SK-N-SH (cell line): ENCODE data around the gene GNAT1. TPM values are rescaled to one million over a fixed set of nuclear protein-coding genes. Genes with fewer than 3 reads are reported as not detected.

Experiments used
- CTCF ChIA-PET: fragments of 300-600, 350-600 bp; formaldehyde crosslinking; extraction: SDS; loops from one replicate; lab custom pipeline; 2021; lab: Yijun Ruan, JAX
- POLR2A ChIA-PET: fragments of 350-600 bp; sonication (Branson Sonifier 250); formaldehyde crosslinking; extraction: SDS; loops from one replicate; lab custom pipeline; 2020; ENCODE audit warnings: antibody characterized with exemption, inconsistent platforms; lab: Yijun Ruan, JAX
- DNase-seq: peaks from one replicate; pipeline ENCODE4 v3.0.0; 2012
- H2AFZ ChIP-seq: fragments of 200-600 bp; sonication (generic); 2 replicates; pipeline ENCODE4 v1.8.1; 2016; ENCODE audit warnings: antibody characterized with exemption, mild to moderate bottlenecking, low read depth
- H3F3A ChIP-seq: fragments of 200-600 bp; sonication (generic); replicated peaks from 2 replicates; pipeline ENCODE3; 2016; ENCODE audit warnings: antibody characterized with exemption, mild to moderate bottlenecking; ENCODE audit not compliant: insufficient read depth
- H3K27ac ChIP-seq, 2 experiments: fragments of 200-500 bp in 1 of 2; fragments of 200-600 bp in 1 of 2; sonication (Bioruptor generic) in 1 of 2; sonication (generic), shearing (Covaris generic) in 1 of 2; 2 replicates each; pipeline versions ENCODE4 v1.5.1 to v1.6.1; 2014 to 2016; ENCODE audit warnings: low read depth in 2 of 2, inconsistent platforms in 1 of 2, low read length in 1 of 2, mild to moderate bottlenecking in 1 of 2, mixed read lengths in 1 of 2
- H3K27me3 ChIP-seq: fragments of 200-600 bp; sonication (generic), shearing (Covaris generic); 2 replicates; pipeline ENCODE4 v1.6.1; 2016; ENCODE audit warnings: mixed run types; ENCODE audit not compliant: insufficient read depth
- H3K36me3 ChIP-seq, 2 experiments: fragments of 200-500 bp in 1 of 2; fragments of 200-600 bp in 1 of 2; sonication (Bioruptor generic) in 1 of 2; sonication (generic) in 1 of 2; replicated peaks in 1 of 2; 2 replicates each; pipeline versions ENCODE3 to v1.5.1; 2014 to 2016; ENCODE audit warnings: low read length in 1 of 2, mild to moderate bottlenecking in 1 of 2; ENCODE audit not compliant: insufficient read depth in 2 of 2, control insufficient read depth in 1 of 2
- H3K4me1 ChIP-seq, 2 experiments: fragments of 200-500 bp in 1 of 2; fragments of 200-600 bp in 1 of 2; sonication (Bioruptor generic) in 1 of 2; sonication (generic), shearing (Covaris generic) in 1 of 2; 2 replicates each; pipeline versions ENCODE4 v1.5.1 to v1.6.1; 2014 to 2016; ENCODE audit warnings: low read depth in 1 of 2, low read length in 1 of 2, mixed run types in 1 of 2; ENCODE audit not compliant: insufficient read depth in 2 of 2, control insufficient read depth in 1 of 2
- H3K4me2 ChIP-seq: fragments of 200-600 bp; sonication (generic), shearing (Covaris generic); 2 replicates; pipeline ENCODE4 v1.6.1; 2017; ENCODE audit warnings: mixed run types
- H3K4me3 ChIP-seq, 2 experiments: fragments of 200-500 bp in 1 of 2; fragments of 200-600 bp in 1 of 2; sonication (Bioruptor generic) in 1 of 2; sonication (generic), shearing (Covaris generic) in 1 of 2; 2 replicates each; pipeline versions ENCODE4 v1.5.1 to v1.8.1; 2014 to 2016; ENCODE audit warnings: low read depth in 2 of 2, inconsistent platforms in 1 of 2, low read length in 1 of 2, mild to moderate bottlenecking in 1 of 2, mixed read lengths in 1 of 2, moderate library complexity in 1 of 2
- H3K79me2 ChIP-seq: fragments of 200-600 bp; sonication (generic); 2 replicates; pipeline ENCODE4 v1.8.1; 2017; ENCODE audit warnings: mild to moderate bottlenecking; ENCODE audit not compliant: insufficient read depth
- H3K9ac ChIP-seq: fragments of 200-600 bp; sonication (generic); 2 replicates; pipeline ENCODE4 v1.6.1; 2017; ENCODE audit warnings: mixed run types
- H3K9me2 ChIP-seq: fragments of 200-600 bp; sonication (generic); 2 replicates; pipeline ENCODE4 v1.6.1; 2017; ENCODE audit warnings: mixed run types
- H3K9me3 ChIP-seq: fragments of 200-600 bp; sonication (generic); 2 replicates; pipeline ENCODE4 v1.6.1; 2017; ENCODE audit warnings: mixed run types, mild to moderate bottlenecking, moderate library complexity
- H4K20me1 ChIP-seq: fragments of 200-600 bp; sonication (generic); 2 replicates; pipeline ENCODE4 v1.6.1; 2017; ENCODE audit warnings: mild to moderate bottlenecking, mixed run types; ENCODE audit not compliant: insufficient read depth
- ELF1 ChIP-seq: IDR thresholded peaks from 2 replicates; pipeline ENCODE4 v1.4.0; 2012
- EP300 ChIP-seq, 2 experiments: IDR thresholded peaks; 2 replicates each; pipeline versions ENCODE4 v1.4.0 to v1.6.1; 2012; ENCODE audit warnings: borderline replicate concordance in 1 of 2, low read depth in 1 of 2, low read length in 1 of 2
- EZH2phosphoT487 ChIP-seq: fragments of 200-600 bp; sonication (generic); IDR thresholded peaks from 2 replicates; pipeline ENCODE4 v1.6.1; 2017; ENCODE audit warnings: low read depth, mixed run types, mild to moderate bottlenecking, antibody characterized with exemption, moderate library complexity, borderline replicate concordance
- FOSL2 ChIP-seq: IDR thresholded peaks from 2 replicates; pipeline ENCODE4 v1.4.0; 2012; ENCODE audit warnings: low read depth, mild to moderate bottlenecking, moderate library complexity, borderline replicate concordance
- FOXJ3 ChIP-seq: sonication (generic); formaldehyde crosslinking; IDR thresholded peaks from 2 replicates; pipeline ENCODE4 v1.5.1; 2020; ENCODE audit warnings: mild to moderate bottlenecking, missing genetic modification reagents
- FOXM1 ChIP-seq: IDR thresholded peaks from 2 replicates; pipeline ENCODE4 v1.4.0; 2012; ENCODE audit warnings: low read depth, mild to moderate bottlenecking
- JUND ChIP-seq: IDR thresholded peaks from 2 replicates; pipeline ENCODE4 v1.4.0; 2012
- MEF2A ChIP-seq: IDR thresholded peaks from 2 replicates; pipeline ENCODE4 v1.4.0; 2012; ENCODE audit warnings: low read depth, borderline replicate concordance
- NFIC ChIP-seq: IDR thresholded peaks from 2 replicates; pipeline ENCODE4 v1.4.0; 2012; ENCODE audit warnings: borderline replicate concordance
- RAD21 ChIP-seq: IDR thresholded peaks from 2 replicates; pipeline ENCODE4 v1.6.1; 2012; ENCODE audit warnings: mild to moderate bottlenecking, low read length
- RFX5 ChIP-seq: IDR thresholded peaks from 2 replicates; pipeline ENCODE4 v1.6.1; 2012; ENCODE audit warnings: mild to moderate bottlenecking, improper control_type of control experiment, low read length
- RXRA ChIP-seq: IDR thresholded peaks from 2 replicates; pipeline ENCODE4 v1.4.0; 2012; ENCODE audit warnings: low read depth, mild to moderate bottlenecking, borderline replicate concordance
- TAF1 ChIP-seq: IDR thresholded peaks from 2 replicates; pipeline ENCODE4 v1.6.1; 2012; ENCODE audit warnings: low read depth, mild to moderate bottlenecking, low read length, moderate library complexity, borderline replicate concordance
- TEAD4 ChIP-seq: IDR thresholded peaks from 2 replicates; pipeline ENCODE4 v1.4.0; 2012; ENCODE audit warnings: mild to moderate bottlenecking, borderline replicate concordance; ENCODE audit not compliant: insufficient read depth
- YY1 ChIP-seq: IDR thresholded peaks from 2 replicates; pipeline ENCODE4 v1.4.0; 2012; ENCODE audit warnings: low read depth, mild to moderate bottlenecking
- WGBS: methylation state at CpG from one replicate; pipeline ENCODE4 v1.1.6; 2017; ENCODE audit warnings: low lambda C conversion rate; 5-methylcytosine and 5-hydroxymethylcytosine counted together
- polyA plus RNA-seq, 3 experiments: library from polyadenylated mRNA; depleted of rRNA; stranded (reverse); fragments of >200 nt; gene quantifications; 2 replicates each; pipeline ENCODE4 v1.2.3, GENCODE V29; 2012
- TF ChIP-seq, protein P1 (sequence below): fragments of 150-350 bp; IDR thresholded peaks from 2 replicates; pipeline ENCODE4 v1.6.1; 2017; ENCODE audit warnings: antibody characterized with exemption, low read length, low read depth, borderline replicate concordance
- TF ChIP-seq, protein P2 (sequence below): fragments of 200-600 bp; sonication (generic); IDR thresholded peaks from 2 replicates; pipeline ENCODE4 v1.6.1; 2017; ENCODE audit warnings: antibody characterized with exemption, mild to moderate bottlenecking, moderate library complexity
- TF ChIP-seq, protein P3 (sequence below): IDR thresholded peaks from 2 replicates; pipeline ENCODE4 v1.4.0; 2012; ENCODE audit warnings: low read depth, borderline replicate concordance
- TF ChIP-seq, protein P4 (sequence below): IDR thresholded peaks from 2 replicates; pipeline ENCODE4 v1.4.0; 2012; ENCODE audit warnings: low read depth, borderline replicate concordance
- TF ChIP-seq, protein P5 (sequence below): fragments of 150-350 bp; IDR thresholded peaks from 2 replicates; pipeline ENCODE4 v1.6.1; 2016; ENCODE audit warnings: mild to moderate bottlenecking, low read depth, low read length

Gene GNAT1
- polyA plus RNA-seq, 1 of the 3 experiments (the other 2 are of a cell fraction), result not detected

DNA sequence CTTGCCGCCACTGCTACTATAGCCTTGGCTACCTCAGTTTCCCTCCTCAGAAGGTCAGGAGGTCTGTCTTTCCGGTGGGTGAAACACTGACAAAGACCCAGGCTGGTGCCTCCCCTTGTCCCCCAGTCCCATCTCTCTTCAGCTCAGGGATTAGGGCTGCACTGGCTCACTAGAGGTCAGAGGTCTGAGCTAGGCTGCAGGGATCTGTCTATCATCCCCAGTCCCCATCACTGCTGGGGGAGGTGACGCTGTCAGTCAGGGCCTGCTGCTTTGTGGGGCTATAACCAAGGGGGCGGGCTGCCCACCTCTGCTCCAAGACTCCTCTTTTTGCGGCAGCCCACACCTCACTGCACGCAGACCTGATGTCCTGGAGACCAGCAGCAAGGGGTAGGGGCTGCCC lies 22.6 kb upstream of the GNAT1 start:
- Histone ChIP-seq H3K79me2 (peaks cover 29% of the 10 kb centered on the region), H3K27ac (no peak overlapping the region), H3F3A (peaks cover 13% of the 10 kb centered on the region), H3K4me1 (peaks cover 27 to 36% of the 10 kb centered on the region in 2 experiments; a peak in 3 of 4 replicates), H3K4me2 (no peak overlapping the region), H3K27me3 (no peaks in the 10 kb centered on the region), H3K36me3 (no peaks in the 10 kb centered on the region), H3K9me2 (no peaks in the 10 kb centered on the region), H2AFZ (no peak overlapping the region), H4K20me1 (no peaks in the 10 kb centered on the region), H3K9me3 (no peaks in the 10 kb centered on the region), H3K9ac (no peak overlapping the region), H3K4me3 (no peak overlapping the region)
- ChIA-PET POLR2A (no interaction called here), CTCF (interaction anchor here (1.8 to 7.2 kb wide), 3 partner anchors 20 to 47 kb away, joined by 8 to 60 read pairs (median 37); partner anchors contain the start of gene GNAT1)
- no peak for TF ChIP-seq RFX5
- TF ChIP-seq, protein P1, sequence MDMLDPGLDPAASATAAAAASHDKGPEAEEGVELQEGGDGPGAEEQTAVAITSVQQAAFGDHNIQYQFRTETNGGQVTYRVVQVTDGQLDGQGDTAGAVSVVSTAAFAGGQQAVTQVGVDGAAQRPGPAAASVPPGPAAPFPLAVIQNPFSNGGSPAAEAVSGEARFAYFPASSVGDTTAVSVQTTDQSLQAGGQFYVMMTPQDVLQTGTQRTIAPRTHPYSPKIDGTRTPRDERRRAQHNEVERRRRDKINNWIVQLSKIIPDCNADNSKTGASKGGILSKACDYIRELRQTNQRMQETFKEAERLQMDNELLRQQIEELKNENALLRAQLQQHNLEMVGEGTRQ, result no peak
- TF ChIP-seq FOXM1, result no peak
- TF ChIP-seq FOXJ3, result no peak
- no peak for TF ChIP-seq JUND
- no peak for TF ChIP-seq EZH2phosphoT487
- TF ChIP-seq, protein P2, sequence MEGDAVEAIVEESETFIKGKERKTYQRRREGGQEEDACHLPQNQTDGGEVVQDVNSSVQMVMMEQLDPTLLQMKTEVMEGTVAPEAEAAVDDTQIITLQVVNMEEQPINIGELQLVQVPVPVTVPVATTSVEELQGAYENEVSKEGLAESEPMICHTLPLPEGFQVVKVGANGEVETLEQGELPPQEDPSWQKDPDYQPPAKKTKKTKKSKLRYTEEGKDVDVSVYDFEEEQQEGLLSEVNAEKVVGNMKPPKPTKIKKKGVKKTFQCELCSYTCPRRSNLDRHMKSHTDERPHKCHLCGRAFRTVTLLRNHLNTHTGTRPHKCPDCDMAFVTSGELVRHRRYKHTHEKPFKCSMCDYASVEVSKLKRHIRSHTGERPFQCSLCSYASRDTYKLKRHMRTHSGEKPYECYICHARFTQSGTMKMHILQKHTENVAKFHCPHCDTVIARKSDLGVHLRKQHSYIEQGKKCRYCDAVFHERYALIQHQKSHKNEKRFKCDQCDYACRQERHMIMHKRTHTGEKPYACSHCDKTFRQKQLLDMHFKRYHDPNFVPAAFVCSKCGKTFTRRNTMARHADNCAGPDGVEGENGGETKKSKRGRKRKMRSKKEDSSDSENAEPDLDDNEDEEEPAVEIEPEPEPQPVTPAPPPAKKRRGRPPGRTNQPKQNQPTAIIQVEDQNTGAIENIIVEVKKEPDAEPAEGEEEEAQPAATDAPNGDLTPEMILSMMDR, result no peak
- TF ChIP-seq, protein P3, sequence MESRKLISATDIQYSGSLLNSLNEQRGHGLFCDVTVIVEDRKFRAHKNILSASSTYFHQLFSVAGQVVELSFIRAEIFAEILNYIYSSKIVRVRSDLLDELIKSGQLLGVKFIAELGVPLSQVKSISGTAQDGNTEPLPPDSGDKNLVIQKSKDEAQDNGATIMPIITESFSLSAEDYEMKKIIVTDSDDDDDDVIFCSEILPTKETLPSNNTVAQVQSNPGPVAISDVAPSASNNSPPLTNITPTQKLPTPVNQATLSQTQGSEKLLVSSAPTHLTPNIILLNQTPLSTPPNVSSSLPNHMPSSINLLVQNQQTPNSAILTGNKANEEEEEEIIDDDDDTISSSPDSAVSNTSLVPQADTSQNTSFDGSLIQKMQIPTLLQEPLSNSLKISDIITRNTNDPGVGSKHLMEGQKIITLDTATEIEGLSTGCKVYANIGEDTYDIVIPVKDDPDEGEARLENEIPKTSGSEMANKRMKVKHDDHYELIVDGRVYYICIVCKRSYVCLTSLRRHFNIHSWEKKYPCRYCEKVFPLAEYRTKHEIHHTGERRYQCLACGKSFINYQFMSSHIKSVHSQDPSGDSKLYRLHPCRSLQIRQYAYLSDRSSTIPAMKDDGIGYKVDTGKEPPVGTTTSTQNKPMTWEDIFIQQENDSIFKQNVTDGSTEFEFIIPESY, result no peak
- no peak for TF ChIP-seq YY1
- no peak for TF ChIP-seq EP300 (IDR thresholded peaks at IDR 0.05; ENCODE audit: borderline replicate concordance in 1 of 2, low read depth in 1 of 2, low read length in 1 of 2)
- no peak for TF ChIP-seq RAD21
- TF ChIP-seq, protein P4, sequence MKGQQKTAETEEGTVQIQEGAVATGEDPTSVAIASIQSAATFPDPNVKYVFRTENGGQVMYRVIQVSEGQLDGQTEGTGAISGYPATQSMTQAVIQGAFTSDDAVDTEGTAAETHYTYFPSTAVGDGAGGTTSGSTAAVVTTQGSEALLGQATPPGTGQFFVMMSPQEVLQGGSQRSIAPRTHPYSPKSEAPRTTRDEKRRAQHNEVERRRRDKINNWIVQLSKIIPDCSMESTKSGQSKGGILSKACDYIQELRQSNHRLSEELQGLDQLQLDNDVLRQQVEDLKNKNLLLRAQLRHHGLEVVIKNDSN, result no peak
- TF ChIP-seq FOSL2, result no peak
- TF ChIP-seq ELF1, result no peak
- TF ChIP-seq MEF2A, result no peak
- TF ChIP-seq, protein P5, sequence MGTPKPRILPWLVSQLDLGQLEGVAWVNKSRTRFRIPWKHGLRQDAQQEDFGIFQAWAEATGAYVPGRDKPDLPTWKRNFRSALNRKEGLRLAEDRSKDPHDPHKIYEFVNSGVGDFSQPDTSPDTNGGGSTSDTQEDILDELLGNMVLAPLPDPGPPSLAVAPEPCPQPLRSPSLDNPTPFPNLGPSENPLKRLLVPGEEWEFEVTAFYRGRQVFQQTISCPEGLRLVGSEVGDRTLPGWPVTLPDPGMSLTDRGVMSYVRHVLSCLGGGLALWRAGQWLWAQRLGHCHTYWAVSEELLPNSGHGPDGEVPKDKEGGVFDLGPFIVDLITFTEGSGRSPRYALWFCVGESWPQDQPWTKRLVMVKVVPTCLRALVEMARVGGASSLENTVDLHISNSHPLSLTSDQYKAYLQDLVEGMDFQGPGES, result no peak
- no peak for TF ChIP-seq TAF1
- no peak for TF ChIP-seq RXRA
- TF ChIP-seq NFIC, result no peak
- no peak for TF ChIP-seq TEAD4
- no peak for DNase-seq
- 100% methylated on average over 3 of the region's 6 CpGs for WGBS
